ENCODE measurements around the gene HSD17B1. TPM values are rescaled to one million over a fixed set of nuclear protein-coding genes. Genes with fewer than 3 reads are reported as not detected.

The HSD17B1 gene
- total RNA-seq, 1 donor from 2014 or later, result 2.0 TPM

DNA sequence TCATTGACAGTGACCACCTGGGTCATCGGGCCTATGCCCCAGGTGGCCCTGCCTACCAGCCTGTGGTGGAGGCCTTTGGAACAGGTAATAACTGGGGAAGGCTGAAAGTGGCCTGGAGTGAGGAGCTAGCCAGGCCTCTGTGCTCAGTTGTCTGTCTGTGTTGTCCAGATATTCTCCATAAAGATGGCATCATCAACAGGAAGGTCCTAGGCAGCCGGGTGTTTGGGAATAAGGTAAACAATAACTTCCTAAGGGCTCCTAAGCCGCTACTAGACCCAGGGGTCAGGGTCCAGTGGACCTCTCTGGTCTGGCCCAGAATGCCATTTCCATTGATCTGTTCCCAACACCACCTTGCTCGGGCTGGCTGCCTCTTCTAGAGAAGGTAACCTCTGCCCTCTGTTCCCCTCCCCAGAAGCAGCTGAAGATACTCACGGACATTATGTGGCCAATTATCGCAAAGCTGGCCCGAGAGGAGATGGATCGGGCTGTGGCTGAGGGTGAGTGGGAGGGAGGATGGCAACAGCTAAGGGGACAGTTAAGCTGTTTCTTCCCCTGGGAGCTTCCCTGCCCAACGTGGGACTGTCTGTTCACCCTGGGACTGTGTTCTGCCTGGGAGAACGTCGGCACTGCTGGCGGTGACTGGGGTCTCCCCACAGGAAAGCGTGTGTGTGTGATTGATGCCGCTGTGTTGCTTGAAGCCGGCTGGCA lies 12.2 kb downstream of the HSD17B1 start:
- Histone ChIP-seq H3K9me3 (no peaks in the 10 kb centered on the region), H3K36me3 (peaks cover 0 to 40% of the 10 kb centered on the region in 2 donors), H3K4me1 (peaks cover 56% of the 10 kb centered on the region), H3K4me3 (no peak overlapping the region), H3K27ac (no peak overlapping the region), H3K27me3 (no peaks in the 10 kb centered on the region)
- TF ChIP-seq, protein P1, sequence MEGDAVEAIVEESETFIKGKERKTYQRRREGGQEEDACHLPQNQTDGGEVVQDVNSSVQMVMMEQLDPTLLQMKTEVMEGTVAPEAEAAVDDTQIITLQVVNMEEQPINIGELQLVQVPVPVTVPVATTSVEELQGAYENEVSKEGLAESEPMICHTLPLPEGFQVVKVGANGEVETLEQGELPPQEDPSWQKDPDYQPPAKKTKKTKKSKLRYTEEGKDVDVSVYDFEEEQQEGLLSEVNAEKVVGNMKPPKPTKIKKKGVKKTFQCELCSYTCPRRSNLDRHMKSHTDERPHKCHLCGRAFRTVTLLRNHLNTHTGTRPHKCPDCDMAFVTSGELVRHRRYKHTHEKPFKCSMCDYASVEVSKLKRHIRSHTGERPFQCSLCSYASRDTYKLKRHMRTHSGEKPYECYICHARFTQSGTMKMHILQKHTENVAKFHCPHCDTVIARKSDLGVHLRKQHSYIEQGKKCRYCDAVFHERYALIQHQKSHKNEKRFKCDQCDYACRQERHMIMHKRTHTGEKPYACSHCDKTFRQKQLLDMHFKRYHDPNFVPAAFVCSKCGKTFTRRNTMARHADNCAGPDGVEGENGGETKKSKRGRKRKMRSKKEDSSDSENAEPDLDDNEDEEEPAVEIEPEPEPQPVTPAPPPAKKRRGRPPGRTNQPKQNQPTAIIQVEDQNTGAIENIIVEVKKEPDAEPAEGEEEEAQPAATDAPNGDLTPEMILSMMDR (IDR thresholded peaks at IDR 0.05), result no peak
- TF ChIP-seq POLR2A (IDR thresholded peaks at IDR 0.05) (no peak), POLR2AphosphoS5 (IDR thresholded peaks at IDR 0.05; ENCODE audit: insufficient read depth in 1 of 2, low read depth in 1 of 2) (no peak)
- no peak for DNase-seq (ENCODE audit: extremely low spot score in 2 of 2)
- intact Hi-C loops (cut with DNase I), result no loop called here

DNA sequence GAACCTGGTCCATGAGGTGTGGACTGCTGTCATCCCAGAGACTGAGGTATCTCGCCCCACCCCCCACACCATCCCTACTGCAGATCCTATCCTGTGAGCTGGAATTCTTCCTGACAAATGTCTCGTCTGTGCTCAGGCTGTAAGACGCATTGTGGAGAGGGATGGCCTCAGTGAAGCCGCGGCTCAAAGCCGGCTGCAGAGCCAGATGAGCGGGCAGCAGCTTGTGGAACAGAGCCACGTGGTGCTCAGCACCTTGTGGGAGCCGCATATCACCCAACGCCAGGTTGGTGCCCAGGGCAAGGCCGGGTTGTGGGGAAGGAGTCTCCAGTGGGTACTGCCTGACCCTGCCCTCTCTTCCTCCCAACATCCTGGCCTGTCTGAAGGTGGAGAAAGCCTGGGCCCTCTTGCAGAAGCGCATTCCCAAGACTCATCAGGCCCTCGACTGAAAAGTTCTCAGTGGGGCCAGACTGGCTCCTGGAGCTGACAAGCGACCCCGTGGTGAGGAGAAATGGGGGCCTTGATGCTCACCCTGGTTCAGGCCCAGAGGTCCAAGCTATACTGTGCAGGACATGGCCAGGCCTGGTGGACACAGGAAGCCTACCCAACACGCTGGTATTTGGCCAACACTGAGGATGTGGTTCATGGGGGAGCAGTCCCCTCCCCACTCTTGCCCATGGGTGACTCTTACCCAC lies 12.9 kb downstream of the HSD17B1 start:
- intact Hi-C loops (cut with DNase I), result no loop called here
- Histone ChIP-seq H3K9me3 (no peaks in the 10 kb centered on the region), H3K4me1 (peaks cover 56% of the 10 kb centered on the region), H3K4me3 (no peak overlapping the region), H3K27ac (no peak overlapping the region), H3K36me3 (peaks cover 0 to 46% of the 10 kb centered on the region in 2 donors), H3K27me3 (no peaks in the 10 kb centered on the region)
- no peak for DNase-seq (ENCODE audit: extremely low spot score in 2 of 2)
- no peak for TF ChIP-seq POLR2A (IDR thresholded peaks at IDR 0.05)
- TF ChIP-seq, protein P1 (IDR thresholded peaks at IDR 0.05), result no peak
- TF ChIP-seq POLR2AphosphoS5 (IDR thresholded peaks at IDR 0.05; ENCODE audit: insufficient read depth in 1 of 2, low read depth in 1 of 2), result no peak

DNA sequence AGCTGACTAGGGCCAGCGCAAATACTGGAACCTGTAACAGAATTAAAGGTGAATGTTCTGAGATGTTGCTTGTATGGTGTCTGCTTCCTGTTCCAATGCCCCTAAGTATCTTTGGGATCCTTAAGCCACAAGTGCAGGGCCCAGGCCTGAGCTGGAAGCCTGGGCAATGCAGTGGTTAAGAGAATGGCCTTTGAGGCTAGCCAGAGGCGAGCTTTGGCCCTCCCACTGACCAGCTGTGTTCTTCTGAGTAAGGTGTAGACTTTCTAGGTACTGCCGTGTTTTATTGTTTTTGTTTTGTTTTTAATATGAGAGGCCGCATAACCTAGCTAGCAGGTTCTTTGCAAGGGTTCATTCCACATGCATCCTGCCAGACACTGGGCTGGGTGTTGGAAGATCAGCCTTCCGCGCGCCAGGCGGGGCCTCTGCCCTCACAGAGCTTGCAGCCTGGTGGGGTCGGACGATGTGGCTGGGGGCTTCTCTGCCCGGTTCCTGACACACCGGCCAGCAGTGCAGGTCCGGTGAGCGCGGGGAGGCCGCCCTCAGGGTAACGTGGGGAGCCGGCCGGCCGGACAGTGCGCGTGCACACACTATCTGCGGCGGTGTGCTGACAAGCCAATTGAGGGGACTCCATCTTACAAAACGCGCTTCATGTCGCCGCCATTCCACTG lies 13.6 kb downstream of the HSD17B1 start:
- Histone ChIP-seq H3K27ac (peak overlapping the region; percentile 92), H3K9me3 (no peaks in the 10 kb centered on the region), H3K27me3 (no peaks in the 10 kb centered on the region), H3K4me3 (peak overlapping the region; percentile 81 to 95), H3K36me3 (peaks cover 0 to 48% of the 10 kb centered on the region in 2 donors), H3K4me1 (peaks cover 53% of the 10 kb centered on the region)
- TF ChIP-seq POLR2AphosphoS5 (IDR thresholded peaks at IDR 0.05; ENCODE audit: insufficient read depth in 1 of 2, low read depth in 1 of 2) (no peak), POLR2A (IDR thresholded peaks at IDR 0.05) (no peak)
- TF ChIP-seq, protein P1 (IDR thresholded peaks at IDR 0.05), result no peak
- intact Hi-C loops (cut with DNase I), result no loop called here
- DNase-seq (ENCODE audit: extremely low spot score in 2 of 2), result no peak

DNA sequence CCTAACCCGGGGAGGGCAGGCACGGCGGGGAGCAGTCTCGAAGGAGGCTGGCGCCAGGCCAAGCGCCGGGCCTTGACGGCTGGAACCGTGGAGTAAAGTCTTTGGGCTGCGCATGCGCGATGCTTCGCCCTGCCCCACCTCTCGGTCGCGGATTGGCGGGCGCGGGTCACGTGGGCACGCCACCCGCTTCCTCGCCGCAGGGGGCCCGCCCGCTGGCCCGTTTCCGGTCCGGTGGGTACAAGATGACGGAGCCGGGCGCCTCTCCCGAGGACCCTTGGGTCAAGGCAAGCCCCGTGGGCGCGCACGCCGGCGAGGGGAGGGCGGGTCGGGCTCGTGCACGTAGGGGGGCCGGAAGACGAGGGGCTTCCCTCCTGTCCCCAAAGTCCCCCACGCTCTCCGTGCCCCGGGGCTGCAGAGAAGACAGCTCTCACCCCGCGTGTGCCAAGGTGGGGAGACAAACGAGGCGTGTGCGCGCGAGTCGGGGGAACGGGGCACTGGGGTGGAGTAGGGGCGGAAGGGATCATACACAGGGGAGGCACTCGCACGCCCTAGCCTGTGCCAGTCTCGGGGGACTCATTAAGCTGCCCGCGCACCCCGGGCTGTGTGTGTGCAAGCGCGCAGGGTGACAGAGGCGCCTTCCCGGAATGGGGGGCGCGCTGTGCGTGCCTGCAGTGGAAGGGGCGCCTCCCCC lies 14.3 kb downstream of the HSD17B1 start, which contains the start of gene MLX:
Gene MLX, plus strand, starts transcription at position 218 of the 691 bp plus-strand sequence. Its CDS starts 25 bp downstream, at position 243.
- intact Hi-C loops (cut with DNase I), result no loop called here
- Histone ChIP-seq H3K4me1 (peaks cover 50% of the 10 kb centered on the region), H3K9me3 (no peaks in the 10 kb centered on the region), H3K36me3 (peaks cover 0 to 55% of the 10 kb centered on the region in 2 donors), H3K4me3 (peak within 1 kb of the TSS; percentile 81 to 95), H3K27me3 (no peaks in the 10 kb centered on the region), H3K27ac (peak within 1 kb of the TSS; percentile 92)
- no peak for DNase-seq (ENCODE audit: extremely low spot score in 2 of 2)
- TF ChIP-seq, protein P1 (IDR thresholded peaks at IDR 0.05), result no peak
- peak; percentile 83 to 89 for TF ChIP-seq POLR2AphosphoS5 (IDR thresholded peaks at IDR 0.05; ENCODE audit: insufficient read depth in 1 of 2, low read depth in 1 of 2)
- no peak for TF ChIP-seq POLR2A (IDR thresholded peaks at IDR 0.05)
